ENCODE data around the gene OR1A1. TPM values are rescaled to one million over a fixed set of nuclear protein-coding genes. Genes with fewer than 3 reads are reported as not detected.

Gene OR1A1
- not detected for total RNA-seq

GRCh38 chr17:3207367-3207766 is at the start of gene OR1A1:
Gene OR1A1, plus strand, starts transcription at chr17:3207667. Its CDS starts 7,954 bp downstream, at chr17:3215621.

GRCh38 chr17:3197219-3197618 is 10.2 kb upstream of the OR1A1 start, which contains the start of gene OR1A2:
Gene OR1A2, plus strand, starts transcription at chr17:3197519. Its CDS starts 0 bp downstream, at chr17:3197519.

Other genes with a start within 250 kb of the OR1A1 start
- gene OR1D5, start 144.1 kb upstream of the OR1A1 start, total RNA-seq, result not detected
- not detected for gene OR1D2, start 103.2 kb upstream of the OR1A1 start, total RNA-seq
- not detected for gene OR1G1, start 80.1 kb upstream of the OR1A1 start, total RNA-seq
- gene OR1A2, start 10.1 kb upstream of the OR1A1 start, total RNA-seq, result not detected
- under 1 TPM; 0.26 to 0.30 TPM for gene OR3A1, start 90.7 kb downstream of the OR1A1 start, total RNA-seq
- gene OR3A2, start 178.6 kb downstream of the OR1A1 start, total RNA-seq, result 1 to 10 TPM; 2.0 to 2.7 TPM
- gene OR1E1, start 190.7 kb downstream of the OR1A1 start, total RNA-seq, result not detected
- not detected for gene OR3A3, start 203.7 kb downstream of the OR1A1 start, total RNA-seq
- not detected for gene OR1E2, start 226.2 kb downstream of the OR1A1 start, total RNA-seq

Measured in activated naive CD4-positive, alpha-beta T cell treated with anti-CD3 and anti-CD28 coated beads, Interleukin-2, amount 10 ng/mL, durations not matched to agents 5 hours and 36 hours (primary cell).